Smooth muscle cell (in vitro differentiated cells): ENCODE results near the gene KDM1B. TPM values are rescaled to one million over a fixed set of nuclear protein-coding genes. Genes with fewer than 3 reads are reported as not detected.
"Not testable (repeated sequence)": the region's sequence is repeated elsewhere in the genome, so short reads cannot be mapped to it uniquely, and the experiment has no call there.

Experiments used
- DNase-seq: peaks from one replicate; lab custom pipeline; 2025; ENCODE audit not compliant: unreplicated experiment; lab: John Stamatoyannopoulos, UW
- H2AFZ ChIP-seq: fragments of 200-600 bp; sonication (generic); 2 replicates; pipeline ENCODE4 v1.6.0; 2016; ENCODE audit warnings: antibody characterized with exemption, low read depth, mild to moderate bottlenecking
- H3F3A ChIP-seq: fragments of 200-600 bp; sonication (generic); 2 replicates; pipeline ENCODE4 v1.6.0; 2017; ENCODE audit warnings: antibody characterized with exemption, low read depth
- H3K27ac ChIP-seq: fragments of 200-600 bp; sonication (generic); 2 replicates; pipeline ENCODE4 v1.5.1; 2016; ENCODE audit warnings: low read depth, mild to moderate bottlenecking
- H3K27me3 ChIP-seq: fragments of 200-600 bp; sonication (generic); 2 replicates; pipeline ENCODE4 v1.6.1; 2016; ENCODE audit warnings: low read depth, mild to moderate bottlenecking
- H3K36me3 ChIP-seq: fragments of 200-600 bp; sonication (generic); 2 replicates; pipeline ENCODE4 v1.5.1; 2016; ENCODE audit warnings: low read depth
- H3K4me1 ChIP-seq: fragments of 200-600 bp; sonication (generic); 2 replicates; pipeline ENCODE4 v1.5.1; 2016; ENCODE audit warnings: low read depth
- H3K4me2 ChIP-seq: fragments of 200-600 bp; sonication (generic); 2 replicates; pipeline ENCODE4 v1.6.0; 2016; ENCODE audit warnings: mild to moderate bottlenecking
- H3K4me3 ChIP-seq: fragments of 200-600 bp; sonication (generic); 2 replicates; pipeline ENCODE4 v1.5.1; 2016; ENCODE audit warnings: mild to moderate bottlenecking
- H3K79me2 ChIP-seq: fragments of 200-600 bp; sonication (generic); 2 replicates; pipeline ENCODE4 v1.6.0; 2016; ENCODE audit warnings: low read depth, mild to moderate bottlenecking
- H3K9ac ChIP-seq: fragments of 200-600 bp; sonication (generic); 2 replicates; pipeline ENCODE4 v1.6.0; 2016; ENCODE audit warnings: low read depth
- H3K9me3 ChIP-seq: fragments of 200-600 bp; sonication (generic); replicated peaks from 2 replicates; pipeline ENCODE4 v1.5.1; 2016; ENCODE audit warnings: low read depth
- H4K20me1 ChIP-seq: fragments of 200-600 bp; sonication (generic); 2 replicates; pipeline ENCODE4 v1.6.0; 2016; ENCODE audit warnings: low read depth
- WGBS: methylation state at CpG from one replicate; pipeline ENCODE4 v1.1.7; 2016; ENCODE audit warnings: low lambda C conversion rate; 5-methylcytosine and 5-hydroxymethylcytosine counted together
- polyA plus RNA-seq: library from polyadenylated mRNA; unstranded; fragments of >200 nt; fragmentation: Nextera tagmentation; extraction: Ambion mirVana; gene quantifications from 2 replicates; pipeline ENCODE4 v1.2.1, GENCODE V29; 2016
- total RNA-seq: library from RNA; depleted of rRNA; stranded (reverse); fragments of >200 nt; gene quantifications from 2 replicates; pipeline ENCODE4 v1.2.3, GENCODE V29; 2014
- TF ChIP-seq, protein P1 (sequence below): fragments of 200-600 bp; sonication (generic); IDR thresholded peaks from 2 replicates; pipeline ENCODE4 v1.5.1; 2017; ENCODE audit warnings: borderline replicate concordance, mild to moderate bottlenecking, antibody characterized with exemption; ENCODE audit not compliant: insufficient read depth, poor library complexity, severe bottlenecking

KDM1B gene
- total and polyA plus RNA-seq, 2 experiments from 2014 or later, result 8.2 to 15.8 TPM

DNA sequence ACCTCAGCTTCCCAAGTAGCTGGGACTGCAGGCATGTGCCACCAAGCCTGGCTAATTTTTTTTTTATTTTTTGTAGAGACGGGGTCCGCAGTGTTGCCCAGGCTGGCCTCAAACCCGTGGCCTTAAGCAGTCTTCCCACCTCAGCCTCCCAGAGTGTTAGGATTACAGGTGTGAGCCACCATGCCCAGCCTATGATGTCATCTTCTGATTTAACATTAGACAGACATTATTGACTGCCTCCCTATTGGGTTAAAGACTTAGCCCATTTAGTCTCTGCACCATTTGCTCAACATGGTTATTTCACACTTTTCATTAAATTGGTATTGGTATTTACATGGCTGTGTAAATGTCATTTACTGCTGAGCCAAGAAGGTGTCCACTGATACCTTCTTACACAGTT lies 63.0 kb downstream of the KDM1B start:
- TF ChIP-seq, protein P1, sequence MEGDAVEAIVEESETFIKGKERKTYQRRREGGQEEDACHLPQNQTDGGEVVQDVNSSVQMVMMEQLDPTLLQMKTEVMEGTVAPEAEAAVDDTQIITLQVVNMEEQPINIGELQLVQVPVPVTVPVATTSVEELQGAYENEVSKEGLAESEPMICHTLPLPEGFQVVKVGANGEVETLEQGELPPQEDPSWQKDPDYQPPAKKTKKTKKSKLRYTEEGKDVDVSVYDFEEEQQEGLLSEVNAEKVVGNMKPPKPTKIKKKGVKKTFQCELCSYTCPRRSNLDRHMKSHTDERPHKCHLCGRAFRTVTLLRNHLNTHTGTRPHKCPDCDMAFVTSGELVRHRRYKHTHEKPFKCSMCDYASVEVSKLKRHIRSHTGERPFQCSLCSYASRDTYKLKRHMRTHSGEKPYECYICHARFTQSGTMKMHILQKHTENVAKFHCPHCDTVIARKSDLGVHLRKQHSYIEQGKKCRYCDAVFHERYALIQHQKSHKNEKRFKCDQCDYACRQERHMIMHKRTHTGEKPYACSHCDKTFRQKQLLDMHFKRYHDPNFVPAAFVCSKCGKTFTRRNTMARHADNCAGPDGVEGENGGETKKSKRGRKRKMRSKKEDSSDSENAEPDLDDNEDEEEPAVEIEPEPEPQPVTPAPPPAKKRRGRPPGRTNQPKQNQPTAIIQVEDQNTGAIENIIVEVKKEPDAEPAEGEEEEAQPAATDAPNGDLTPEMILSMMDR, result no peak
- H3K79me2 ChIP-seq, result no peaks in the 10 kb centered on the region
- H3K36me3 ChIP-seq, result no peaks in the 10 kb centered on the region
- no peak for DNase-seq
- H2AFZ ChIP-seq, result no peak overlapping the region
- no peak overlapping the region for H3K27ac ChIP-seq
- 92% methylated on average over 3 of the region's 3 CpGs for WGBS
- no peaks in the 10 kb centered on the region for H3K27me3 ChIP-seq
- H3K9me3 ChIP-seq, result no peaks in the 10 kb centered on the region
- H3K4me3 ChIP-seq, result no peak overlapping the region
- no peaks in the 10 kb centered on the region for H4K20me1 ChIP-seq
- no peak overlapping the region for H3K9ac ChIP-seq
- peaks cover 10% of the 10 kb centered on the region for H3F3A ChIP-seq
- no peaks in the 10 kb centered on the region for H3K4me1 ChIP-seq
- H3K4me2 ChIP-seq, result no peak overlapping the region

DNA sequence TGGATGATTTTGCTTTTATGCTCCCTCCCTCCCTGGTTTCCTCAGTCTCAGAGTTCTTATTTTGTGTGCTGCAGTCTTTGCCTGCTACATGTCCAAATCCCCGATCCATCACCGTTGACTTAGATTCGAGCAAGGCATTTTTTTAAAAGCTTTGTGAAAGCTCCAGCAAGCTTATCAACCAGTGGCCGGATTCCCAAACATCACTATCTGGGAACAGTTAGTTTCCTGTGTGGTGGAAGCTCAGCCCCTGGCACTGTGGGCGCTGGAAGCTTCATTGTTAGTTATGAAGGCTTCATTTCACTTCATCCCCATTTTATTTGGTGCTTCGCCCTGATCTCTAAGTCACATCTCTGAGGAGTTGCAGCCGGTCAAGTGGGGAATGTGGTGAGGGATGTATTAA lies 64.4 kb downstream of the KDM1B start:
- DNase-seq, result no peak
- Histone ChIP-seq H2AFZ (no peak overlapping the region), H3F3A (peaks cover 10% of the 10 kb centered on the region), H3K27ac (no peak overlapping the region), H3K4me2 (no peak overlapping the region), H3K9ac (no peak overlapping the region), H3K27me3 (no peaks in the 10 kb centered on the region), H3K79me2 (no peaks in the 10 kb centered on the region), H3K4me3 (no peak overlapping the region), H3K36me3 (no peaks in the 10 kb centered on the region), H3K4me1 (no peaks in the 10 kb centered on the region), H3K9me3 (no peaks in the 10 kb centered on the region), H4K20me1 (no peaks in the 10 kb centered on the region)
- 58% methylated on average over 7 of the region's 7 CpGs for WGBS
- TF ChIP-seq, protein P1, result no peak

DNA sequence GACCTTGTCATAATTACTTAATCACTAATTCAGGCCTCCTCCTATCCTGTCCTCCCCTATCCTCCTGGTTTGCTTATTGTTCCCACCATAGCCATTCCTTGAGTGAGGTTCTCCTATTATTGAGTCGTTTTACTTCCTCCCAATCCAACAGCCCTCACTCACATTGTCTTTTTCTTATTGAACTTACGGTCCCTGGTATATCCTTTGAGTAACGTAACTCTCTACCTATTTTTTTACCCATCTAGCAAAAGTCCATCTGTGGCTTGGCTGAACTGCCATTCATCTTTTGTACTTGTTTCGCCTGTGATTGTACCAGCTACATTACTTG lies 66.0 kb downstream of the KDM1B start:
- no peaks in the 10 kb centered on the region for H4K20me1 ChIP-seq
- no peaks in the 10 kb centered on the region for H3K36me3 ChIP-seq
- no peak overlapping the region for H3K4me3 ChIP-seq
- no peaks in the 10 kb centered on the region for H3K4me1 ChIP-seq
- no peak overlapping the region for H3K27ac ChIP-seq
- 97% methylated on average over 4 of the region's 4 CpGs for WGBS
- H3K9me3 ChIP-seq, result no peaks in the 10 kb centered on the region
- DNase-seq, result no peak
- no peaks in the 10 kb centered on the region for H3K79me2 ChIP-seq
- no peak overlapping the region for H3K4me2 ChIP-seq
- peaks cover 10% of the 10 kb centered on the region for H3F3A ChIP-seq
- no peak overlapping the region for H3K9ac ChIP-seq
- no peaks in the 10 kb centered on the region for H3K27me3 ChIP-seq
- no peak overlapping the region for H2AFZ ChIP-seq
- TF ChIP-seq, protein P1, result no peak

DNA sequence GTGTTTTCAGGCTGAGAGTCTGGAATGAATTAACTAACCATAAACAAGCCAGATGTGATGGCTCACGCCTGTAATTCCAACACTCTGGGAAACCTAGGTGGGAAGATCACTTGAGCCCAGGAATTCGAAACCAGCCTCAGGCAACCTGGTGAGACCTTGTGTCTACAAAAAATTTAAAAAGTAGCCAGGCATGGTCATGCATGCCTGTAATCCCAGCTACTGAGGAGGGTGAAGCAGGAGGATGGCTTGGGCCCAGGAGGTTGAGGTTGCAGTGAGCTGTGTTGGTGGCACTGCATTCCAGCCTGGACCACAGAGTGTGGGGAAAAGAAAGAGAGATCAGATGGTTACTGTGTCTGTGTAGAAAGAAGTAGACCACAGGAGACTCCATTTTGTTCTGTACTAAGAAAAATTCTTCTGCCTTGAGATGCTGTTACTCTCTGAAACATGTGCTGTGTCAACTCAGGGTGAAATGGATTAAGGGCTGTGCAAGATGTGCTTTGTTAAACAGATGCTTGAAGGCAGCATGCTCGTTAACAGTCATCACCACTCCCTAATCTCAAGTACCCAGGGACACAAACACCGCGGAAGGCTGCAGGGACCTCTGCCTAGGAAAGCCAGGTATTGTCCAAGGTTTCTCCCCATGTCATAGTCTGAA lies 71.4 kb downstream of the KDM1B start:
- 63% methylated on average over 5 of the region's 5 CpGs for WGBS
- not testable (repeated sequence) for H3K9me3 ChIP-seq, DNase-seq, H3K9ac ChIP-seq, H3K79me2 ChIP-seq, H3F3A ChIP-seq, H3K4me3 ChIP-seq, H3K4me1 ChIP-seq, H3K27me3 ChIP-seq, H3K36me3 ChIP-seq, H2AFZ ChIP-seq, H3K4me2 ChIP-seq, H4K20me1 ChIP-seq
- peak overlapping the region; percentile 28 for H3K27ac ChIP-seq

DNA sequence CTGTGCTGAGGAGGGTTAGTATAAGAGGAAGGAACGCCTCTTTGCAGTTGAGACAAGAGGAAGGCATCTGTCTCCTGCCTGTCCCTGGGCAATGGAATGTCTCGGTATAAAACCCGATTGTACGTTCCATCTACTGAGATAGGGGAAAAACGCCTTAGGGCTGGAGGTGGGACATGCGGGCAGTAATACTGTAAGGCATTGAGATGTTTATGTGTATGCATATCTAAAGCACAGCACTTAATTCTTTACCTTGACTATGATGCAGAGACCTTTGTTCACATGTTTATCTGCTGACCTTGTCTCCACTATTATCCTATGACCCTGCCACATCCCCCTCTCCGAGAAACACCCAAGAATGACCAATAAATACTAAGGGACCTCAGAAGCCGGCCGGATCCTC lies 71.9 kb downstream of the KDM1B start:
- H3K9me3 ChIP-seq, H3K4me2 ChIP-seq, H3K27me3 ChIP-seq, H2AFZ ChIP-seq, H3F3A ChIP-seq, H3K36me3 ChIP-seq, H3K4me3 ChIP-seq, DNase-seq, H3K9ac ChIP-seq, H3K4me1 ChIP-seq, H4K20me1 ChIP-seq: not testable (repeated sequence)
- 91% methylated on average over 9 of the region's 9 CpGs for WGBS
- peak overlapping the region; percentile 28 for H3K27ac ChIP-seq
- H3K79me2 ChIP-seq, result peaks cover 10% of the 10 kb centered on the region

DNA sequence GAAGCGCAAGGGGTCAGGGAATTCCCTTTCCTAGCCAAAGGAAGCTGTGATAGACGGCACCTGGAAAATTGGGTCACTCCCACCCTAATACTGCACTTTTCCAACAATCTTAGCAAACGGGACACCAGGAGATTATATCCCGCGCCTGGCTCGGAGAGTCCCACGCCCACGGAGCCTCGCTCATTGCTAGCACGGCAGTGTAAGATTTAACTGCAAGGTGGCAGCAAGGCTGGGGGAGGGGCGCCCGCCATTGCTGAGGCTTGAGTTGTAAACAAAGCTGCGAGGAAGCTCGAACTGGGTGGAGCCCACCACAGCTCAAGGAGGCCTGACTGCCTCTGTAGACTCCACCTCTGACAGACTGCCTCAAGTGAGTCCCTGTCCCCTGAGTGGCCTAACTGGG lies 73.4 kb downstream of the KDM1B start:
- not testable (repeated sequence) for H3K36me3 ChIP-seq, H3K27ac ChIP-seq, H2AFZ ChIP-seq, H3K9me3 ChIP-seq, H3F3A ChIP-seq, DNase-seq, H3K4me2 ChIP-seq, H3K4me1 ChIP-seq, H3K9ac ChIP-seq, H4K20me1 ChIP-seq, H3K27me3 ChIP-seq, H3K4me3 ChIP-seq
- WGBS, result 96% methylated on average over 14 of the region's 14 CpGs
- peaks cover 17% of the 10 kb centered on the region for H3K79me2 ChIP-seq

DNA sequence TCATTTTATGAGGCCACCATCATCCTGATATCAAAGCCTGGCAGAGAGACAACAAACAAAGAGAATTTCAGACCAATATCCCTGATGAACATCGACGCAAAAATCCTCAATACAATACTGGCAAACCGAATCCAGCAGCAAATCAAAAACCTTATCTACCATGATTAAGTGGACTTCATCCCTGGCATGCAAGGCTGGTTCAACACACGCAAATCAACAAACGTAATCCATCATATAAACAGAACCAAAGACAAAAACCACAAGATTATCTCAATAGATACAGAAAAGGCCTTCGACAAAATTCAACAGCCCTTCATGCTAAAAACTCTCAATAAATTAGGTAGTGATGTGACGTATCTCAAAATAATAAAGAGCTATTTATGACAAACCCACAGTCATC lies 76.6 kb downstream of the KDM1B start:
- H3K9ac ChIP-seq, H3F3A ChIP-seq, H3K4me1 ChIP-seq, H3K27ac ChIP-seq, H2AFZ ChIP-seq, H4K20me1 ChIP-seq, H3K9me3 ChIP-seq, DNase-seq, H3K4me3 ChIP-seq, H3K27me3 ChIP-seq, H3K4me2 ChIP-seq: not testable (repeated sequence)
- 98% methylated on average over 7 of the region's 7 CpGs for WGBS
- Histone ChIP-seq H3K79me2 (peaks cover 27% of the 10 kb centered on the region), H3K36me3 (peaks cover 23% of the 10 kb centered on the region)
